MM.1S (cell line): ENCODE data around the gene CACUL1.

ENCODE experiments used
- DNase-seq: peaks from one replicate; pipeline ENCODE4 v3.0.0-alpha.2; 2015
- H2AFZ ChIP-seq: fragments of 300-600 bp; sonication (generic); 2 replicates; pipeline ENCODE4 v1.6.0; 2016; ENCODE audit warnings: antibody characterized with exemption, low read length
- H3F3A ChIP-seq: fragments of 300-600 bp; sonication (generic); 2 replicates; pipeline ENCODE4 v1.6.1; 2016; ENCODE audit warnings: mild to moderate bottlenecking, antibody characterized with exemption, low read length, moderate library complexity, mixed read lengths; ENCODE audit not compliant: insufficient read depth
- H3K27ac ChIP-seq: fragments of 300-600 bp; sonication (generic); 2 replicates; pipeline ENCODE4 v1.5.1; 2016; ENCODE audit warnings: mild to moderate bottlenecking, low read length
- H3K27me3 ChIP-seq: fragments of 300-600 bp; sonication (generic); replicated peaks from 2 replicates; pipeline ENCODE4 v1.6.0; 2016; ENCODE audit warnings: low read length; ENCODE audit not compliant: insufficient read depth
- H3K36me3 ChIP-seq: fragments of 300-600 bp; sonication (generic); replicated peaks from 2 replicates; pipeline ENCODE4 v1.6.1; 2016; ENCODE audit warnings: mild to moderate bottlenecking, low read length, mixed read lengths; ENCODE audit not compliant: insufficient read depth
- H3K4me1 ChIP-seq: fragments of 300-600 bp; sonication (generic); 2 replicates; pipeline ENCODE4 v1.6.1; 2016; ENCODE audit warnings: low read length, mixed read lengths
- H3K4me2 ChIP-seq: fragments of 300-600 bp; sonication (generic); 2 replicates; pipeline ENCODE4 v1.6.0; 2016; ENCODE audit warnings: low read depth, low read length
- H3K4me3 ChIP-seq: fragments of 300-600 bp; sonication (generic); 2 replicates; pipeline ENCODE4 v1.5.1; 2016; ENCODE audit warnings: low read length, mixed read lengths
- H3K79me2 ChIP-seq: fragments of 300-600 bp; sonication (generic); 2 replicates; pipeline ENCODE4 v1.6.1; 2016; ENCODE audit warnings: mixed run types, low read length, mixed read lengths
- H3K9ac ChIP-seq: fragments of 300-600 bp; sonication (generic); 2 replicates; pipeline ENCODE4 v1.6.1; 2016; ENCODE audit warnings: low read length, mixed read lengths
- H3K9me2 ChIP-seq: fragments of 300-600 bp; sonication (generic); replicated peaks from 2 replicates; pipeline ENCODE4 v1.6.1; 2016; ENCODE audit warnings: mild to moderate bottlenecking, low read length, mixed read lengths; ENCODE audit not compliant: insufficient read depth
- H3K9me3 ChIP-seq: fragments of 300-600 bp; sonication (generic); replicated peaks from 2 replicates; pipeline ENCODE4 v1.6.1; 2016; ENCODE audit warnings: mild to moderate bottlenecking, low read length, mixed read lengths; ENCODE audit not compliant: insufficient read depth
- H4K20me1 ChIP-seq: fragments of 300-600 bp; sonication (generic); 2 replicates; pipeline ENCODE4 v1.6.1; 2016; ENCODE audit warnings: mild to moderate bottlenecking, low read length, moderate library complexity, mixed read lengths; ENCODE audit not compliant: insufficient read depth
- EZH2 ChIP-seq: fragments of 300-600 bp; sonication (generic); optimal IDR thresholded peaks from 2 replicates; pipeline ENCODE3; 2017; ENCODE audit warnings: low read depth, mild to moderate bottlenecking, antibody characterized with exemption, low read length, mixed read lengths
- EZH2phosphoT487 ChIP-seq: fragments of 300-600 bp; sonication (generic); IDR thresholded peaks from 2 replicates; pipeline ENCODE4 v1.6.1; 2018; ENCODE audit warnings: antibody characterized with exemption, low read length
- TF ChIP-seq, protein P1 (sequence below): fragments of 300-600 bp; sonication (generic); IDR thresholded peaks from 2 replicates; pipeline ENCODE4 v1.5.1; 2016; ENCODE audit warnings: antibody characterized with exemption, low read length, mixed read lengths

The CACUL1 gene

DNA sequence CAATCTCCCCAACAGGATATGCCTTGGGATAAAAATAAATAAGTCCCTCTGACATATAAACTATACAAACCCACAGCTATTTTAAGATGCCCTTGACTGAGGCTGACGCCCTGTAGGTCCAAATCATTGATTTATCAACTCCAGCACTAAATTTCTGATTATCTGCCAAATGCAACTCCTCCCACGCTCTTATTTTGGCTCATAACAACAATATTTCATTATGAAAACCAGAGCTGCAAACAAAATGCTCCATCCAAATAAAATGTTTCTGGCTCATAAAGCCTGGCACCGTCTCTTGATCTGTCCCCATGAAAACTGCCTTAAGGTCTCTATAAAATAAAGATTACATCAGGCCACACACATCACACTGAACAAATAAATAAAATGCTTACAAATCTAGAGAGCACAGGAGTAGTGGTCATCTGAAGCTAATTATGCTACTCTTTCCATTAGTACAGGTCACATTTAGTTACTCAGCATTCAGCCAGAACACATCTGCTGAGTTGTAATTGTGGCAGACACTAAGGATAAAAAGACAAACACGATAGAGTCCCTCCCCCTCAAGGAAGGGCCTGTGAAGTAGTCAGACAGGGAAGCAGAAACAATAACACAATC, 28.8 kb downstream of the CACUL1 start:
- H3K4me3 ChIP-seq = no peak overlapping the region
- TF ChIP-seq EZH2 (no peak), EZH2phosphoT487 (no peak)
- TF ChIP-seq, protein P1, sequence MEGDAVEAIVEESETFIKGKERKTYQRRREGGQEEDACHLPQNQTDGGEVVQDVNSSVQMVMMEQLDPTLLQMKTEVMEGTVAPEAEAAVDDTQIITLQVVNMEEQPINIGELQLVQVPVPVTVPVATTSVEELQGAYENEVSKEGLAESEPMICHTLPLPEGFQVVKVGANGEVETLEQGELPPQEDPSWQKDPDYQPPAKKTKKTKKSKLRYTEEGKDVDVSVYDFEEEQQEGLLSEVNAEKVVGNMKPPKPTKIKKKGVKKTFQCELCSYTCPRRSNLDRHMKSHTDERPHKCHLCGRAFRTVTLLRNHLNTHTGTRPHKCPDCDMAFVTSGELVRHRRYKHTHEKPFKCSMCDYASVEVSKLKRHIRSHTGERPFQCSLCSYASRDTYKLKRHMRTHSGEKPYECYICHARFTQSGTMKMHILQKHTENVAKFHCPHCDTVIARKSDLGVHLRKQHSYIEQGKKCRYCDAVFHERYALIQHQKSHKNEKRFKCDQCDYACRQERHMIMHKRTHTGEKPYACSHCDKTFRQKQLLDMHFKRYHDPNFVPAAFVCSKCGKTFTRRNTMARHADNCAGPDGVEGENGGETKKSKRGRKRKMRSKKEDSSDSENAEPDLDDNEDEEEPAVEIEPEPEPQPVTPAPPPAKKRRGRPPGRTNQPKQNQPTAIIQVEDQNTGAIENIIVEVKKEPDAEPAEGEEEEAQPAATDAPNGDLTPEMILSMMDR = no peak
- H3K4me2 ChIP-seq = no peak overlapping the region
- H3K9me3 ChIP-seq = no peaks in the 10 kb centered on the region
- H3K4me1 ChIP-seq = no peaks in the 10 kb centered on the region
- DNase-seq = no peak
- no peak overlapping the region for H3K9ac ChIP-seq
- H3K79me2 ChIP-seq = peaks cover 12% of the 10 kb centered on the region
- H3K9me2 ChIP-seq = no peaks in the 10 kb centered on the region
- no peak overlapping the region for H2AFZ ChIP-seq
- no peaks in the 10 kb centered on the region; the same call in 1 of the 2 replicates for H4K20me1 ChIP-seq
- H3F3A ChIP-seq = no peaks in the 10 kb centered on the region
- H3K27ac ChIP-seq = no peak overlapping the region
- no peaks in the 10 kb centered on the region for H3K36me3 ChIP-seq
- H3K27me3 ChIP-seq = no peaks in the 10 kb centered on the region

DNA sequence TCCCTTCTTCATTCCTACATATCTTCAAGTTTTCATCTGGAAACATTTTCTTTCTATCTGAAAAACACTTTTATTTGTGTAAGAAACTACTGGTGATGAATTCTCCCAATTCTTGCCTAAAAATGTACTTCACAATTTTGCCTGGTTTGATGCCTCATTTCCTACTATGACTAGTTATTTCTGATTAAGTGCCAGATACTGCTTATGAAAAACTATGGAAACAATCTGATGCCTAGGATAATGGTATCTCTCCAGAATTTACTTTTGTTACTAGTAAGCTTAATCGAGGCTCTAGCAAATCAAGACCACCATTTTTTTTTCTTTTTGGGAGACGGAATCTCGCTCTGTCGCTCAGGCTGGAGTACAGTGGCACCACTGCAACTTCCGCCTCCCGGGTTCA, 31.3 kb downstream of the CACUL1 start:
- Histone ChIP-seq H3K4me1 (no peaks in the 10 kb centered on the region), H3K9me2 (no peaks in the 10 kb centered on the region), H3K4me2 (no peak overlapping the region), H3K79me2 (peaks cover 5% of the 10 kb centered on the region; the same call in 1 of the 2 replicates), H4K20me1 (no peaks in the 10 kb centered on the region), H3K9me3 (no peaks in the 10 kb centered on the region), H3F3A (no peaks in the 10 kb centered on the region), H3K27ac (no peak overlapping the region), H3K9ac (no peak overlapping the region), H3K36me3 (no peaks in the 10 kb centered on the region), H2AFZ (no peak overlapping the region), H3K4me3 (no peak overlapping the region), H3K27me3 (no peaks in the 10 kb centered on the region)
- no peak for TF ChIP-seq EZH2phosphoT487
- no peak for DNase-seq

DNA sequence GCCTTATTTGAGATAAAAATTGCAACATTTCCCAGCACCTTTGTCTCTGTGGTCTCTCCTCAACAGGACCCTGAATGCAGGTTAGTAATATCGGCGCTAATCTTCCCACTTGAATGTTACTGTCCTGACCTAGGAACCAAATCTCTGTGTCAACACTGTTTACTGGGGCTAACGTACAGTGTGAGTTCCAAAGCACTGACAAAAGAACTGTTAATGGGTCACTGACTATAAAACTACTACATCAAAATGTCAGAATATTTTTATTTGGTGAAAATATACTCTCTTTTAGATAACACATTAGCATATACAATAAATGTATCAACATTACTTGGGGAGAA, 33.3 kb downstream of the CACUL1 start:
- Histone ChIP-seq H3F3A (no peaks in the 10 kb centered on the region), H3K4me3 (no peak overlapping the region), H3K9me3 (no peaks in the 10 kb centered on the region), H3K27ac (no peak overlapping the region), H3K9me2 (no peaks in the 10 kb centered on the region), H3K36me3 (no peaks in the 10 kb centered on the region), H3K79me2 (peaks cover 5% of the 10 kb centered on the region; the same call in 1 of the 2 replicates), H3K4me2 (no peak overlapping the region), H2AFZ (no peak overlapping the region), H3K27me3 (no peaks in the 10 kb centered on the region), H3K4me1 (no peaks in the 10 kb centered on the region), H4K20me1 (no peaks in the 10 kb centered on the region), H3K9ac (no peak overlapping the region)
- no peak for DNase-seq
- TF ChIP-seq, protein P1 = no peak
- TF ChIP-seq EZH2phosphoT487 (no peak), EZH2 (no peak)
